ENCODE results near the gene RGS6. TPM values are rescaled to one million over a fixed set of nuclear protein-coding genes. Genes with fewer than 3 reads are reported as not detected.
"Not testable (repeated sequence)": the region's sequence is repeated elsewhere in the genome, so short reads cannot be mapped to it uniquely, and the experiment has no call there.

RGS6 gene
- total RNA-seq = 10 to 100 TPM in 3 of 4 donors, 1 to 10 TPM in 1; 7.6 to 25.3 (median 17.2) TPM

DNA sequence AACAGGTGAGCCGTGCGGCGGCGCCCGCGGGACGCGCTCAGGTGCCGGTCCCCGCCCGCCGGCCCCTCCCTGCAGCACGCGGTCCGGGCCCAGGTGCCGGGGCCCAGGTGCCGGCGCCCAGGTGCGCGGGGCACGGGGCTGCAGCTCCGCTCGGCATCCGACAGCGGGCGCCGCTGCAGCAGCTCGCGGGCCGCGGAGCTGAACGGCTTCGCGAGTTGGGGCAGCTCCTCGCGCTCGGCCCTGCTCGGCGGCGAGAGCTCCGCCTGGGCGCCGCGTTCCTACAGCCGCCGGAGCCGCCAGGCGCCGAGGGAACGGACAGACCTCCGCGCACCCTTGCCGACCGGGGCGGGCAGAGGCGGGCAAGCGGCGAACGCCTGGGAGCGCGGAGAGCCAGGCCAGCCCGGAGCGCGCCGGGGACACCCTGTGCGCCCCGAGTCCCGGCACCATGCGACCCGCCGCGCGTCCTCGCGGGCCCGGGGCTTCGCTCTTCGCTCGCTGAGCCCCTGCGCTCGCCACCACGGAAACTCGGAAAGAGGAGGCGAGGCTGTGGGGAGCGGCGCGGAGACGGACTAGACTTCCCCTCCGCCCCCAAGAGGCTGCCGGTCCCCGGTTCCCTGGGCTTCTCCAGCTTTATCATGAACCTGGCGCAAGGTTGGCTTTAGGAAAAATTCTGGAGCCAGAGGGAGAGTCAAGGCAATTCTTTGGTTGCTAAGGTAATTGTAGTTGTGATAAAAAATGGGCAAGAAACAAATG, at the start of gene RGS6:
Gene RGS6 (plus strand): TSS at position 201 of the 753 bp plus-strand sequence.
- peak in 1 of 2 donors; percentile 29 for TF ChIP-seq POLR2A (IDR thresholded peaks at IDR 0.05)
- TF ChIP-seq, protein P1, sequence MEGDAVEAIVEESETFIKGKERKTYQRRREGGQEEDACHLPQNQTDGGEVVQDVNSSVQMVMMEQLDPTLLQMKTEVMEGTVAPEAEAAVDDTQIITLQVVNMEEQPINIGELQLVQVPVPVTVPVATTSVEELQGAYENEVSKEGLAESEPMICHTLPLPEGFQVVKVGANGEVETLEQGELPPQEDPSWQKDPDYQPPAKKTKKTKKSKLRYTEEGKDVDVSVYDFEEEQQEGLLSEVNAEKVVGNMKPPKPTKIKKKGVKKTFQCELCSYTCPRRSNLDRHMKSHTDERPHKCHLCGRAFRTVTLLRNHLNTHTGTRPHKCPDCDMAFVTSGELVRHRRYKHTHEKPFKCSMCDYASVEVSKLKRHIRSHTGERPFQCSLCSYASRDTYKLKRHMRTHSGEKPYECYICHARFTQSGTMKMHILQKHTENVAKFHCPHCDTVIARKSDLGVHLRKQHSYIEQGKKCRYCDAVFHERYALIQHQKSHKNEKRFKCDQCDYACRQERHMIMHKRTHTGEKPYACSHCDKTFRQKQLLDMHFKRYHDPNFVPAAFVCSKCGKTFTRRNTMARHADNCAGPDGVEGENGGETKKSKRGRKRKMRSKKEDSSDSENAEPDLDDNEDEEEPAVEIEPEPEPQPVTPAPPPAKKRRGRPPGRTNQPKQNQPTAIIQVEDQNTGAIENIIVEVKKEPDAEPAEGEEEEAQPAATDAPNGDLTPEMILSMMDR (IDR thresholded peaks at IDR 0.05) = peak in 4 of 6 experiments; percentile 38 to 72 (median 69)
- DNase-seq = peak in 1 of 2 donors; percentile 80
- Histone ChIP-seq H3K27me3 (no peaks in the 10 kb centered on the region), H3K4me3 (replicated peaks in 1 of 3) (peak within 1 kb of the TSS; percentile 42 to 70 (median 43)), H3K36me3 (no peaks in the 10 kb centered on the region), H3K4me1 (no peaks in the 10 kb centered on the region), H3K27ac (peak within 1 kb of the TSS in 2 of 3 donors; percentile 48 to 54), H3K9me3 (no peaks in the 10 kb centered on the region)
- intact Hi-C loops (cut with DNase I) = loop anchor here (10.0 kb wide), 1 partner anchor 352 kb away; no protein-coding TSS in a partner anchor
- 0 to 1% methylated on average over 7 to 13 of the region's 92 CpGs for WGBS, 2 donors

GRCh38 chr14:71883094-71883493, 49.1 kb upstream of the RGS6 start:
- Histone ChIP-seq H3K27me3 (no peaks in the 10 kb centered on the region), H3K4me3 (replicated peaks in 1 of 3) (no peak overlapping the region), H3K27ac (no peak overlapping the region), H3K36me3 (no peaks in the 10 kb centered on the region), H3K4me1 (no peaks in the 10 kb centered on the region), H3K9me3 (no peaks in the 10 kb centered on the region)
- intact Hi-C loops (cut with DNase I) = no loop called here
- no peak for DNase-seq
- TF ChIP-seq POLR2A (IDR thresholded peaks at IDR 0.05) = no peak
- TF ChIP-seq, protein P1 (IDR thresholded peaks at IDR 0.05) = no peak
- WGBS, 2 donors = 75 to 80% methylated on average over 1 of the region's 1 CpG

- H3K36me3 ChIP-seq = no peaks in the 10 kb centered on the region
- no peaks in the 10 kb centered on the region for H3K27me3 ChIP-seq
- no peaks in the 10 kb centered on the region for H3K9me3 ChIP-seq
- TF ChIP-seq, protein P1 (IDR thresholded peaks at IDR 0.05) = no peak
- TF ChIP-seq POLR2A (IDR thresholded peaks at IDR 0.05) = no peak
- WGBS, 2 donors = 16 to 20% methylated on average over 3 of the region's 3 CpGs
- H3K4me1 ChIP-seq = no peaks in the 10 kb centered on the region
- DNase-seq = peak in 1 of 2 donors; percentile 2
- intact Hi-C loops (cut with DNase I) = no loop called here
- no peak overlapping the region for H3K27ac ChIP-seq
- H3K4me3 ChIP-seq (replicated peaks in 1 of 3) = no peak overlapping the region
These were observed 46.9 kb upstream of the RGS6 start for GRCh38 chr14:71885301-71885700.

DNA sequence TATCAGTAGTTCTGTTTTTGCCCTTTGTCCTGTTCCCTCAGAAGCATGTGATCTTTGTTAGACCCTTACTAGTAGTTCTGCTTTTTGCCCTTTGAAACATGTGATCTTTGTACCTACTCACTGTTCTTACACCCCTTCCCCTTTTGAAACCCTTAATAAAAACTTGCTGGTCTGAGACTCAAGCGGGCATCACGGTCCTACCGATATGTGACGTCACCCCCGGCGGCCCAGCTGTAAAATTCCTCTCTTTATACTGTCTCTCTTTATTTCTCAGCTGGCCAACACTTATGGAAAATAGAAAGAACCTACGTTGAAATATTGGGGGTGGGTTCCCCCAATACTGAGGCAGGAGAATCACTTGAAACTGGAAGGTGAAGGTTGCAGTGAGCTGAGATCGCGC, 44.4 kb upstream of the RGS6 start:
- H3K27ac ChIP-seq; H3K9me3 ChIP-seq; H3K27me3 ChIP-seq; intact Hi-C loops (cut with DNase I); H3K4me1 ChIP-seq; H3K4me3 ChIP-seq (replicated peaks in 1 of 3); H3K36me3 ChIP-seq; DNase-seq: not testable (repeated sequence)
- WGBS, 2 donors = 95 to 96% methylated on average over 9 of the region's 9 CpGs

DNA sequence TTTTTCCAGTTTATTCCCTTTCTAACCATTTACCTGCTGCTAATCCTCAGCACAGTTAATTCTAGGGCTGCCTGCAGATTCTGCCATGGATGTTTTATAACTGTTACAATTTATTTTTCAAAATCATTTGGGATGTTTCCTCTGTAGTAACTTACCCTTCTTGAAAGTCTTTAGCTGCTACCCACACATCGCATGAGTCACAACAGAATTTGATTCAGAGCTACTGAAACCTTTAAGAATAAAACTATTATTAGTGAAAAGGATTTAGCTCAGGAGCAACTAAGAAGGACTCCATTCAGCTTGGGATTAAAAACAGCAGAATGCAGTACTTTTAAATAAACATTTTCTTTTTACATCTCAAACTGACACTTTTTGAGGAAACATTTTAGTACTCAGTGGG, 41.7 kb upstream of the RGS6 start:
- WGBS, 2 donors = 84 to 88% methylated on average over 1 of the region's 1 CpG
- Histone ChIP-seq H3K27me3 (no peaks in the 10 kb centered on the region), H3K27ac (no peak overlapping the region), H3K36me3 (no peaks in the 10 kb centered on the region), H3K4me1 (no peaks in the 10 kb centered on the region), H3K9me3 (no peaks in the 10 kb centered on the region), H3K4me3 (replicated peaks in 1 of 3) (no peak overlapping the region)
- no peak for DNase-seq
- intact Hi-C loops (cut with DNase I) = no loop called here
- TF ChIP-seq, protein P1 (IDR thresholded peaks at IDR 0.05) = no peak
- TF ChIP-seq POLR2A (IDR thresholded peaks at IDR 0.05) = no peak

Measured in thyroid gland (tissue), 4 donors.